22Rv1 (cell line): ENCODE measurements around the gene YPEL1.

Source experiments
- H3K27ac ChIP-seq: fragments of 450-650 bp; 2 replicates; pipeline ENCODE4 v1.5.1; 2017
- CTCF ChIP-seq: fragments of 450-650 bp; IDR thresholded peaks from 2 replicates; pipeline ENCODE4 v1.5.1; 2017; ENCODE audit warnings: mild to moderate bottlenecking
- ZFX ChIP-seq: fragments of 450-650 bp; IDR thresholded peaks from 2 replicates; pipeline ENCODE4 v1.6.1; 2017; ENCODE audit warnings: antibody characterized with exemption, borderline replicate concordance

Gene YPEL1

DNA sequence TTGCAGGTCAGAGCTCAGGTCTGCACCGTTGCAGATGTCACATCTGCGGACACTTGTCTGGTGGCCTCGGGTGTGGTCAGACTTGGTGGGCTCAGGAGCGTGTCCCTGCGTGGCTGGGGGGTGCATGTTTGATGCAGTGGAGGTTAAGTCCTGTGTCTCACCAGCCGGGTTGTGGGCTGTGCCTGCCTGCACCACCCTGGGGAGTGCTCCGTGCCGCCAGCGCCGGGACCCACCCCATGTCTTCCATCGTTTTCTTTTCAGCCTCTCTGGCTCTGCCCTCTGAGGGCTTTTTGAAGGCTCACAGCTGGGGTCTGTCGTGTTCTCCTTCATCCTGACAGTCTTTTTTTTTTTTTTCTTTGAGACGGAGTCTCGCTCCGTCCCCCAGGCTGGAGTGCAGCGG lies 43.8 kb downstream of the YPEL1 start:
- H3K27ac ChIP-seq, result no peak overlapping the region
- TF ChIP-seq CTCF, result no peak
- TF ChIP-seq ZFX, result no peak

DNA sequence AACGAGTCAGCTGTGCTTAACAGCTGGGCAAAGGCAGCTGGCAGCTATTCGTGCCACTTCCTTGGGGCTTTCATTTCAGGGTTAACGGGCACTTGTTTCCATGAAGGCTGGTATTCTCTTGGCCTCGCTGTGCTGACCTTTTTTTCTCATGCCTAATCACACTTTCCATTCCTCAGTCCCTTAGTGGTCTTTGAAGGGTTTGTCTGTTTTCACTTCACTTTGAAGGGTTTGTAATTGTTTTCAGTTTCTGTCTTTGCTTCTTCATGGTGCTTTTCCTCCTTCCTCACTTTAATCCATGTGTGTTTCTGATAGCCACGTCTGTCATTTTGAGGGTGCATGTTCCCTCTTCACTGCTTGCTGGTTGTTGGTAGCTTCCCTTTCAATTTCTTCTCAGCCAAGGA lies 45.2 kb downstream of the YPEL1 start:
- H3K27ac ChIP-seq, result no peak overlapping the region
- no peak for TF ChIP-seq CTCF
- no peak for TF ChIP-seq ZFX

DNA sequence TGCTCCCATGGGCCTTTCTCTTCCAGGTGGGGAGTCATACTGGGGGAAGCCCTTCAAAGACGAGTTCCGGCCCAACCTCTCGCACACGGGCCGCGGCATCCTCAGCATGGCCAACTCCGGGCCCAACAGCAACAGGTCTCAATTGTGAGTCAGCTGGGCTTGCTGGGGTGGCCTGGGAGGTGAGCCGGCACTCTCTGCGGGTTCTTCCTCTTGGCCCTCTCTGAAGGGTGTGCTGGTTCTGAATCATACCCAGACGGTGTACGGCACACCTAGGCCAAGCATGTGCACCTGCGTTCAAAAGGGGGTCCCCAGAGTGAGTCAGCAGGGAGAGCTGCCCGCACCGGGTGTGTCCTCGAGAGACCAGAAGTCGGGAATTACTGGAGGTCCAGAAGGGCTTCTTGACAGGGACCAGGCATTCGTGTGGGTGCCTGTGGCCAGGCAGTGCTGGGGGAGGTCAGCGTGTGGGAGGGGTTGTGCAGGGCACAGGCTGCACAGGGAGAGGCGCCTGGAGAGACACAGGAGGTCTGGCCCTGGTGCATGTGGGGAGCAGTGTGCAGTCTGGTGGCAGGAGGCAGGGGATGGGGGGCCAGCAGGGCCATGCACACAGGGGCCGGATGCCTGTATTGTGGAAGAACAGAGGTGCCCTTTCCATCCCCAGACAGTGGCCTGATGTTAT lies 46.8 kb downstream of the YPEL1 start:
- no peak overlapping the region for H3K27ac ChIP-seq

GRCh38 chr22:21688341-21688705 lies 47.3 kb downstream of the YPEL1 start:
- no peak for TF ChIP-seq CTCF
- no peak for TF ChIP-seq ZFX
- H3K27ac ChIP-seq, result no peak overlapping the region

More for the DNA sequence above, 46.8 kb downstream of the YPEL1 start:
- no peak for TF ChIP-seq ZFX
- TF ChIP-seq CTCF, result no peak

GRCh38 chr22:21687685-21688259 lies 47.8 kb downstream of the YPEL1 start:
- H3K27ac ChIP-seq, result no peak overlapping the region
- no peak for TF ChIP-seq ZFX
- no peak for TF ChIP-seq CTCF

DNA sequence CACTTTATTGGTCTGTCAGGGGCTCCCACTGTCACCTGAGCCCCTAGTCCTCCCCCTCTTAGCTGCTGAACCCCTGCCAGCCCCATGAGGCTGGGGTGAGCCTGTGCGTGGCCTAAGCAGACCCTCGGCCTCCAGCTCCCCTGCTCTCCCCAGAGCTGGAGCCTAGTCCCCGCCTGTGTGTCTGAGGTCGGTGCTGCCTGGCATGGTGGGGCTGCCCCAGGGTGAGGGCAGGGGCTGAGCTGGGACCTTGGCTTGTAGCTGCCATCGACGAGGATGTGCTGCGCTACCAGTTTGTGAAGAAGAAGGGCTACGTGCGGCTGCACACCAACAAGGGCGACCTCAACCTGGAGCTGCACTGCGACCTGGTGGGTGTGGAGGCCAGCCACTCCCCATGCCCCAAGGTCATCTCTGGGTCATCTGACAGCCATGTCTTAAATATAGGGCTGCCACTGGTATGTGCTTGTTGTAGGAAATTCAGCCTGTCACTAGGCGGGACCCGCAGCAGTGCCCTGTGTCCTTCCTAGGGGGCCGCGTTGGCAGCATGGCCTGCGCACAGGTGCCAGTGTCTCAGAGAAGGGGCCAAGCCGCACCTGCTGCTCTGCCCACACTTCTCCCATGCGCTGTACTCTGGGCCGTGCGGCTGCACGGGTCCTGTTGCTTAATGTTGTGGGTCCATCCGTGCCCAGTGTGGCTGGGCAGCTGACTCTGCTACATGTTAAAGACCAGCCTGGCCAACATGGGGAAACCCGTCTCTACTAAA lies 48.8 kb downstream of the YPEL1 start:
- no peak overlapping the region for H3K27ac ChIP-seq
- TF ChIP-seq CTCF, result no peak

DNA sequence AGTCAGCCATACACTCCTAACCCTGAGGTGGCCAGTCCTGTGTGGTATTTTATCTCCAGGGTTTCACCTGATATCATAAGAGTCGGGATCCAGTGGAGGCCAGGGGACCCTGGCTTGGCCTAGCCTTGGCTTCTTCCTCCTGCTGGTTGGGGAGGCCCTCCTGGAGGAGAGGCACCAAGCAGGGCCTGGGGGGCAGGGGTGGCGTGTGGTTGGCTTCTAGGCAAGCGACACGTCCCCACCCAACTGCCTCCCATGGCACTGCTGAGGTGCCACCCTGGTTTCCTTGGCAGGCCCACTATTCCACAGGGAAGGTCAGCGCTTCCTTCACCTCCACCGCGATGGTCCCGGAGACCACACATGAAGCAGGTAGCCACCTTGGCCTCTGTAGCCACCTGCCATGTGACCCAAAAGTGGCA lies 49.4 kb downstream of the YPEL1 start:
- no peak for TF ChIP-seq CTCF
- TF ChIP-seq ZFX, result no peak
- no peak overlapping the region for H3K27ac ChIP-seq
